Psoas muscle (tissue), 8 donors: ENCODE results near the gene CASP10. TPM values are rescaled to one million over a fixed set of nuclear protein-coding genes. Genes with fewer than 3 reads are reported as not detected.

Experiments used
- ATAC-seq, 4 donors: fragments of 200-7000 bp; cut with Tn5 transposase; one replicate each; pipeline ENCODE4 v1.9.1; 2020; ENCODE audit warnings: moderate library complexity in 3 of 4, mild to moderate bottlenecking in 2 of 4
- DNase-seq, 2 donors: peaks; one replicate each; pipeline ENCODE4 v3.0.0-alpha.2; 2020
- H3K27ac ChIP-seq: fragments of 200-600 bp; one replicate; pipeline ENCODE4 v1.8.0; 2022
- H3K27me3 ChIP-seq, 3 donors: fragments of 200-600 bp in 1 of 3; one replicate each; pipeline versions ENCODE4 v1.6.1 to v1.8.0; 2013 to 2022; ENCODE audit warnings: low read length in 2 of 3, mild to moderate bottlenecking in 2 of 3, moderate library complexity in 1 of 3; ENCODE audit not compliant: insufficient read depth in 3 of 3
- H3K36me3 ChIP-seq, 2 donors: fragments of 200-600 bp in 1 of 2; one replicate each; pipeline versions ENCODE4 v1.6.1 to v1.8.0; 2013 to 2022; ENCODE audit warnings: low read depth in 1 of 2, mild to moderate bottlenecking in 1 of 2, moderate library complexity in 1 of 2; ENCODE audit not compliant: insufficient read depth in 1 of 2
- H3K4me1 ChIP-seq: fragments of 200-600 bp; one replicate; pipeline ENCODE4 v1.8.0; 2022
- H3K4me3 ChIP-seq: fragments of 200-600 bp; one replicate; pipeline ENCODE4 v1.8.0; 2022; ENCODE audit warnings: mild to moderate bottlenecking
- H3K9me3 ChIP-seq: fragments of 200-600 bp; one replicate; pipeline ENCODE4 v1.8.0; 2022
- CTCF ChIP-seq: fragments of 200-600 bp; IDR thresholded peaks from one replicate; pipeline ENCODE4 v1.8.0; 2022; ENCODE audit warnings: antibody characterized with exemption
- WGBS, 3 donors: extraction: QIAGEN DNeasy Blood & Tissue Kit; methylation state at CpG; one replicate each; pipeline versions ENCODE4 v1.1.6 to v1.1.7; 2013; 5-methylcytosine and 5-hydroxymethylcytosine counted together
- intact Hi-C, 2 donors: fragments of 100-400 bp; cut with DNase I; formaldehyde crosslinking; loops; one replicate each; pipeline versions ENCODE4 v1.11.0 to v1.14.2; 2022
- polyA plus RNA-seq, 3 donors: library from polyadenylated mRNA; stranded (reverse); fragments of 200-250 nt; gene quantifications; one replicate each; pipeline ENCODE4 v1.2.3, GENCODE V29; 2013
- total RNA-seq, 4 donors: library from RNA; stranded (reverse); fragmentation: NEBNext Ultra II Directional in 2 of 4; extraction: Animal tissue kit (Norgen Biotek cat#: 25700) in 2 of 4; gene quantifications; one replicate each; pipeline versions ENCODE4 v1.2.1 to v1.2.4, GENCODE V29; 2021 to 2023
- donor health status: healthy with polysubstance abuse.
- donor health status: DM: no; HTN: no; CAD: no; lungs with moderate emphysema.
- donor health status: Bipolar disorder and iron deficiency.
- donor health status: healthy.
- donor health status: DM: yes; HTN: yes; CAD: no.
- donor health status: DM: no; HTN: no; CAD: no.
- donor health status: DM: no; HTN: no; CAD: no.
- donor health status: DM: yes; HTN: yes; CAD: no.

Gene CASP10
- total and polyA plus RNA-seq, 7 donors, result 0.90 to 3.8 (median 2.3) TPM

- no peaks in the 10 kb centered on the region for H3K27me3 ChIP-seq
- H3K9me3 ChIP-seq, result no peaks in the 10 kb centered on the region
- DNase-seq (peak; percentile 31 to 53), ATAC-seq (peak in 3 of 4 donors; percentile 38 to 51 (median 38))
- H3K4me3 ChIP-seq, result peak overlapping the region; percentile 69
- no peaks in the 10 kb centered on the region for H3K36me3 ChIP-seq
- H3K4me1 ChIP-seq, result no peaks in the 10 kb centered on the region
- peak; percentile 4 for TF ChIP-seq CTCF
- intact Hi-C loops, result no loop called here
- peak overlapping the region; percentile 61 for H3K27ac ChIP-seq
- WGBS, 3 donors, result 31 to 42% (median 34%) methylated on average over 12 of the region's 12 CpGs
Observed at GRCh38 chr2:201257381-201257955, 74.5 kb downstream of the CASP10 start.

- H3K9me3 ChIP-seq, result no peaks in the 10 kb centered on the region
- H3K36me3 ChIP-seq, result no peaks in the 10 kb centered on the region
- TF ChIP-seq CTCF, result no peak
- H3K4me1 ChIP-seq, result no peaks in the 10 kb centered on the region
- WGBS, 3 donors, result 2 to 9% (median 5%) methylated on average over 10 of the region's 10 CpGs
- intact Hi-C loops, result no loop called here
- DNase-seq (peak; percentile 57 to 68), ATAC-seq (peak; percentile 55 to 85 (median 68))
- peak overlapping the region; percentile 69 for H3K4me3 ChIP-seq
- H3K27ac ChIP-seq, result peak overlapping the region; percentile 61
- no peaks in the 10 kb centered on the region for H3K27me3 ChIP-seq
Observed at GRCh38 chr2:201257956-201258665, 75.2 kb downstream of the CASP10 start.

- no peaks in the 10 kb centered on the region for H3K27me3 ChIP-seq
- no peak for TF ChIP-seq CTCF
- no peaks in the 10 kb centered on the region for H3K4me1 ChIP-seq
- intact Hi-C loops, result no loop called here
- peak overlapping the region; percentile 61 for H3K27ac ChIP-seq
- peak overlapping the region; percentile 69 for H3K4me3 ChIP-seq
- ATAC-seq, result peak in 2 of 4 donors; percentile 11 to 16
- no peaks in the 10 kb centered on the region for H3K36me3 ChIP-seq
- no peaks in the 10 kb centered on the region for H3K9me3 ChIP-seq
- DNase-seq, result no peak
- 34 to 42% (median 36%) methylated on average over 15 of the region's 15 CpGs for WGBS, 3 donors
Observed at GRCh38 chr2:201258666-201259615, 76.0 kb downstream of the CASP10 start.

GRCh38 chr2:201260302-201260800 is 77.4 kb downstream of the CASP10 start, which contains the start of gene CASP8:
TSS of gene CASP8 (plus strand) at chr2:201260536. CDS start at chr2:201266487, 5,951 bp downstream.
- H3K4me1 ChIP-seq, result no peaks in the 10 kb centered on the region
- H3K36me3 ChIP-seq, result no peaks in the 10 kb centered on the region
- no peak within 1 kb of the TSS for H3K27ac ChIP-seq
- H3K27me3 ChIP-seq, result no peaks in the 10 kb centered on the region
- ATAC-seq (peak in 3 of 4 donors; percentile 24 to 36 (median 31)), DNase-seq (no peak)
- 84 to 90% (median 85%) methylated on average over 10 of the region's 10 CpGs for WGBS, 3 donors
- peak within 1 kb of the TSS; percentile 69 for H3K4me3 ChIP-seq
- no peak for TF ChIP-seq CTCF
- intact Hi-C loops, result no loop called here
- H3K9me3 ChIP-seq, result no peaks in the 10 kb centered on the region
